Measurements from ENCODE around the gene LPO.

Gene LPO

GRCh38 chr17:58228679-58229078 is 9.7 kb upstream of the LPO start:
- no peak for DNase-seq (ENCODE audit: low read depth in 3 of 3, low spot score in 1 of 3)

- DNase-seq (ENCODE audit: low read depth in 3 of 3, low spot score in 1 of 3), result no peak
Measured at GRCh38 chr17:58229384-58229783, 9.0 kb upstream of the LPO start.

- no peak for DNase-seq (ENCODE audit: low read depth in 3 of 3, low spot score in 1 of 3)
Measured at GRCh38 chr17:58229881-58230280, 8.5 kb upstream of the LPO start.

GRCh38 chr17:58231641-58232040 is 6.7 kb upstream of the LPO start:
- DNase-seq (ENCODE audit: low read depth in 3 of 3, low spot score in 1 of 3), result no peak

GRCh38 chr17:58232707-58233156 is 5.7 kb upstream of the LPO start:
- DNase-seq (ENCODE audit: low read depth in 3 of 3, low spot score in 1 of 3), result no peak

GRCh38 chr17:58233543-58233942 is 4.8 kb upstream of the LPO start:
- DNase-seq (ENCODE audit: low read depth in 3 of 3, low spot score in 1 of 3), result no peak

- DNase-seq (ENCODE audit: low read depth in 3 of 3, low spot score in 1 of 3), result no peak
Measured at GRCh38 chr17:58234512-58234911, 3.9 kb upstream of the LPO start.

- DNase-seq (ENCODE audit: low read depth in 3 of 3, low spot score in 1 of 3), result no peak
Measured at GRCh38 chr17:58235821-58236220, 2.6 kb upstream of the LPO start.

GRCh38 chr17:58236394-58236793 is 2.0 kb upstream of the LPO start:
- no peak for DNase-seq (ENCODE audit: low read depth in 3 of 3, low spot score in 1 of 3)

- DNase-seq (ENCODE audit: low read depth in 3 of 3, low spot score in 1 of 3), result no peak
Measured at GRCh38 chr17:58239987-58240386, 1.6 kb downstream of the LPO start.

GRCh38 chr17:58242171-58242784 is 3.9 kb downstream of the LPO start:
- no peak for DNase-seq (ENCODE audit: low read depth in 3 of 3, low spot score in 1 of 3)

- no peak for DNase-seq (ENCODE audit: low read depth in 3 of 3, low spot score in 1 of 3)
Measured at GRCh38 chr17:58244963-58245362, 6.6 kb downstream of the LPO start.

- no peak for DNase-seq (ENCODE audit: low read depth in 3 of 3, low spot score in 1 of 3)
Measured at GRCh38 chr17:58245428-58246103, 7.2 kb downstream of the LPO start.

- DNase-seq (ENCODE audit: low read depth in 3 of 3, low spot score in 1 of 3), result no peak
Measured at GRCh38 chr17:58246104-58246740, 7.8 kb downstream of the LPO start.

GRCh38 chr17:58246781-58247180 is 8.4 kb downstream of the LPO start:
- no peak for DNase-seq (ENCODE audit: low read depth in 3 of 3, low spot score in 1 of 3)

- no peak for DNase-seq (ENCODE audit: low read depth in 3 of 3, low spot score in 1 of 3)
Measured at GRCh38 chr17:58247511-58248363, 9.4 kb downstream of the LPO start.

GRCh38 chr17:58248955-58249269 is 10.5 kb downstream of the LPO start:
- DNase-seq (ENCODE audit: low read depth in 3 of 3, low spot score in 1 of 3), result no peak

GRCh38 chr17:58249270-58250133 is 11.1 kb downstream of the LPO start:
- peak; percentile 5 to 78 (median 57) for DNase-seq (ENCODE audit: low read depth in 3 of 3, low spot score in 1 of 3)

- no peak for DNase-seq (ENCODE audit: low read depth in 3 of 3, low spot score in 1 of 3)
Measured at GRCh38 chr17:58250344-58251011, 12.1 kb downstream of the LPO start.

GRCh38 chr17:58252141-58252540 is 13.8 kb downstream of the LPO start:
- DNase-seq (ENCODE audit: low read depth in 3 of 3, low spot score in 1 of 3), result no peak

All from stimulated activated CD4-positive, alpha-beta T cell treated with anti-CD3 and anti-CD28 coated beads, TNF-alpha, amount 100 ng/mL, for 1 hour (primary cell).